GM08714 (cell line): Measurements from ENCODE around the gene SPTLC2.

ENCODE experiments used
- H3K4me3 ChIP-seq: fragments of 200-500 bp; sonication (Bioruptor generic); 2 replicates; pipeline ENCODE4 v1.5.1; 2014; ENCODE audit warnings: mild to moderate bottlenecking, low read length, inconsistent platforms
- ZNF274 ChIP-seq: IDR thresholded peaks from 2 replicates; pipeline ENCODE4 v1.6.1; 2012; ENCODE audit warnings: mild to moderate bottlenecking, low read depth, low read length

The SPTLC2 gene

GRCh38 chr14:77610553-77610952, 5.9 kb downstream of the SPTLC2 start:
- no peak for TF ChIP-seq ZNF274
- H3K4me3 ChIP-seq = no peak overlapping the region

GRCh38 chr14:77609922-77610321, 6.5 kb downstream of the SPTLC2 start:
- H3K4me3 ChIP-seq = no peak overlapping the region
- TF ChIP-seq ZNF274 = no peak

GRCh38 chr14:77607741-77608302, 8.6 kb downstream of the SPTLC2 start:
- peak overlapping the region; percentile 0; the same call in 1 of the 2 replicates for H3K4me3 ChIP-seq
- no peak for TF ChIP-seq ZNF274

- no peak overlapping the region for H3K4me3 ChIP-seq
- no peak for TF ChIP-seq ZNF274
Observed at GRCh38 chr14:77605392-77605972, 11.0 kb downstream of the SPTLC2 start.

GRCh38 chr14:77603654-77604255, 12.7 kb downstream of the SPTLC2 start:
- H3K4me3 ChIP-seq = no peak overlapping the region
- TF ChIP-seq ZNF274 = no peak

GRCh38 chr14:77603031-77603430, 13.4 kb downstream of the SPTLC2 start:
- H3K4me3 ChIP-seq = no peak overlapping the region
- TF ChIP-seq ZNF274 = no peak

GRCh38 chr14:77601846-77602619, 14.4 kb downstream of the SPTLC2 start:
- TF ChIP-seq ZNF274 = no peak
- no peak overlapping the region for H3K4me3 ChIP-seq

GRCh38 chr14:77599889-77600288, 16.5 kb downstream of the SPTLC2 start:
- TF ChIP-seq ZNF274 = no peak
- H3K4me3 ChIP-seq = no peak overlapping the region

GRCh38 chr14:77598366-77599070, 17.9 kb downstream of the SPTLC2 start:
- TF ChIP-seq ZNF274 = no peak
- H3K4me3 ChIP-seq = no peak overlapping the region; the same call in 1 of the 2 replicates

GRCh38 chr14:77593501-77593961, 22.9 kb downstream of the SPTLC2 start:
- TF ChIP-seq ZNF274 = no peak
- H3K4me3 ChIP-seq = no peak overlapping the region

GRCh38 chr14:77590845-77591485, 25.5 kb downstream of the SPTLC2 start:
- no peak for TF ChIP-seq ZNF274
- H3K4me3 ChIP-seq = no peak overlapping the region

GRCh38 chr14:77589099-77589498, 27.3 kb downstream of the SPTLC2 start:
- H3K4me3 ChIP-seq = no peak overlapping the region
- TF ChIP-seq ZNF274 = no peak

- peak overlapping the region; percentile 5; the same call in 1 of the 2 replicates for H3K4me3 ChIP-seq
Observed at GRCh38 chr14:77588411-77589025, 27.9 kb downstream of the SPTLC2 start.
